Measurements from ENCODE around the gene VIT.
"Not testable (repeated sequence)": the region's sequence is repeated elsewhere in the genome, so short reads cannot be mapped to it uniquely, and the experiment has no call there.

VIT gene

GRCh38 chr2:36676364-36676763, 20.1 kb upstream of the VIT start:
- in situ Hi-C loops (cut with MboI; ENCODE audit: low sequenced_read_pairs), result no loop called here

- in situ Hi-C loops (cut with MboI; ENCODE audit: low sequenced_read_pairs), result no loop called here
These were observed 19.1 kb upstream of the VIT start for GRCh38 chr2:36677386-36677785.

DNA sequence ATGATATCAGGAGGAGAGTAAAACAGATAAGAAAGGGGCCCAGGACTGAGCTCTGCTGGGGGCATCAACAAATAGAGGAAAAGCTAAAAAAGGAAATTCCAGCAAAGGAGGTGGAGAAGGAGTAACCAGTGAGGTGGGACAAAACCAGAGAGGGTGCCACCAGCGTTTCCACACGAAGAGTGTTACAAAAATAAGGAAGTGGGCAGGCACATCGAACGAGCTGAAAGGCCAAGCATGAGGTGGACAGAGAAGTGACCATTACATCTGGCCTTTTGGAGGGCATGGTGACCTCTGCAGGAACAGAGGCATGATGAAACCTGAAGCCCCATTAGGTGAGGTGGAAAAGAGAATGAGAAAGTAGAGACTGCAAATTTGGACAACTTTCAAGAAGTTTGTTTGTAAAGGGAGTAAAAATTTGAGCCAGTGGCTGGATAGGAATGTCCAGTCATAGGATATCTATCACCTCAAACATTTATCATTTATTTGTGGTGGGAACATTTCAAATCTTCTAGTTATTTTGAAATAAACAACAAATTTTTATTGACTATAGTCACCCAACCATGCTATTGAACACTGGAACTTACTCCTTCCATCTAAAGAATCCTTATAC, 18.4 kb upstream of the VIT start:
- in situ Hi-C loops (cut with MboI; ENCODE audit: low sequenced_read_pairs), result no loop called here

GRCh38 chr2:36678856-36679255, 17.7 kb upstream of the VIT start:
- in situ Hi-C loops (cut with MboI; ENCODE audit: low sequenced_read_pairs), result no loop called here

GRCh38 chr2:36680012-36680411, 16.5 kb upstream of the VIT start:
- in situ Hi-C loops (cut with MboI; ENCODE audit: low sequenced_read_pairs), result no loop called here

- in situ Hi-C loops (cut with MboI; ENCODE audit: low sequenced_read_pairs), result no loop called here
These were observed 13.9 kb upstream of the VIT start for GRCh38 chr2:36682562-36682961.

DNA sequence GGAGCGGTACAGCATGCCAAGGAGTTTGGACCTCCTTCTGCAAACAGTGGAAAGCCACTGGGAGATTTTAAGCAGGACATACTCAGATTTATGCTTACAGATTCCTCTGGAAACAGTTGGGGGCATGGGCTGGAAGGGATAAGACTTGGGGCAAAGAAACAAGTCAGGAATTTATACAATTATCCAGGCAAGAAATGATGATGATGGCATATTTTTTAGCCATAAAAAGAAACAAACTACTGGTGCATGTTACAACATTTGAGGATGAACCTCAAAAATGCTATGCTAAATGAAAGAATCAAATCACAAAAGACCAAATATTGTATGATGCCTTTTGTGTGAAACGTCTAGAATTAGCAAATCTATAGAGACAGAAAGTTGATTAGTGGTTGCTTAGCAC, 13.5 kb upstream of the VIT start:
- in situ Hi-C loops (cut with MboI; ENCODE audit: low sequenced_read_pairs), result no loop called here

DNA sequence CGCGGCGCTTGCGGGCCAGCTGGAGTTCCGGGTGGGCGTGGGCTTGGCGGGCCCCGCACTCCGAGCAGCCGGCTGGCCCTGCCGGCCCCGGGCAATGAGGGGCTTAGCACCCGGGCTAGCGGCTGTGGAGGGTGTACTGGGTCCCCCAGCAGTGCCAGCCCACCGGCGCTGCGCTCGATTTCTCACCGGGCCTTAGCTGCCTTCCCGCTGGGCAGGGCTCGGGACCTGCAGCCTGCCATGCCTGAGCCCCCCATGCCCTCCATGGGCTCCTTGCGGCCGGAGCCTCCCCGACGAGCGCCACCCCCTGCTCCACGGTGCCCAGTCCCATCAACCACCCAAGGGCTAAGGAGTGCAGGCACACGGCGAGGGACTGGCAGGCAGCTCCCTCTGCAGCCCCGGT, 8.2 kb upstream of the VIT start:
- in situ Hi-C loops (cut with MboI; ENCODE audit: low sequenced_read_pairs), result not testable (repeated sequence)

DNA sequence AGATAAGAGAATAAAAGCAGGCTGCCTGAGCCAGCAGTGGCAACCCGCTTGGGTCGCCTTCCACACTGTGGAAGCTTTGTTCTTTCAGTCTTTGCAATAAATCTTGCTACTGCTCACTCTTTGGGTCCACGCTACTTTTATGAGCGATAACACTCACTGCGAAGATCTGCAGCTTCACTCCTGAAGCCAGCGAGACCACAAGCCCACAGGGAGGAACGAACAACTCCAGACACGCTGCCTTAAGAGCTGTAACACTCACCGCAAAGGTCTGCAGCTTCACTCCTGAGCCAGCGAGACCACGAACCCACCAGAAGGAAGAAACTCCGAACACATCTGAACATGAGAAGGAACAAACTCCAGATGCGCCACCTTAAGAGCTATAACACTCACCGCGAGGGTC, 7.5 kb upstream of the VIT start:
- in situ Hi-C loops (cut with MboI; ENCODE audit: low sequenced_read_pairs), result not testable (repeated sequence)

DNA sequence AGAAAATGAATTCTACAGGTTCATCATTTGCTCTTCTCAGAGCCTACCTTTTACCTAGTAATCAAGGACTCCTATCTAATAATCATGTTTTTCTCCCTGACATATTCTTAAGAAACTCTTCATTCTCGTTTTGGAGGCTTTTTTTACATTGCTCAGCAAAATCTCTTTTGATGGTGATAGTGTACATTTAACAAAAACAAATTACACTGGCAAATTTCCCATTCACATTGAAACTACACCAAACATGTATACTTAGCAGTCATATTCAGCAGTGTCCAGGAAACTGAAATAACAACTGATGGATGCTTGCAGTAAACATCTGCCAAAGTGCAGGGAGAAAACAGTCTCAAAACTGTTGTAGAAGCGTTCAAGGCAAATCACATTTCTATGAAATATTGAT, 4.4 kb upstream of the VIT start:
- in situ Hi-C loops (cut with MboI; ENCODE audit: low sequenced_read_pairs), result no loop called here

- in situ Hi-C loops (cut with MboI; ENCODE audit: low sequenced_read_pairs), result no loop called here
These were observed 2.7 kb upstream of the VIT start for GRCh38 chr2:36693825-36694224.

GRCh38 chr2:36695746-36696415, 626 bp upstream of the VIT start:
- in situ Hi-C loops (cut with MboI; ENCODE audit: low sequenced_read_pairs), result no loop called here

DNA sequence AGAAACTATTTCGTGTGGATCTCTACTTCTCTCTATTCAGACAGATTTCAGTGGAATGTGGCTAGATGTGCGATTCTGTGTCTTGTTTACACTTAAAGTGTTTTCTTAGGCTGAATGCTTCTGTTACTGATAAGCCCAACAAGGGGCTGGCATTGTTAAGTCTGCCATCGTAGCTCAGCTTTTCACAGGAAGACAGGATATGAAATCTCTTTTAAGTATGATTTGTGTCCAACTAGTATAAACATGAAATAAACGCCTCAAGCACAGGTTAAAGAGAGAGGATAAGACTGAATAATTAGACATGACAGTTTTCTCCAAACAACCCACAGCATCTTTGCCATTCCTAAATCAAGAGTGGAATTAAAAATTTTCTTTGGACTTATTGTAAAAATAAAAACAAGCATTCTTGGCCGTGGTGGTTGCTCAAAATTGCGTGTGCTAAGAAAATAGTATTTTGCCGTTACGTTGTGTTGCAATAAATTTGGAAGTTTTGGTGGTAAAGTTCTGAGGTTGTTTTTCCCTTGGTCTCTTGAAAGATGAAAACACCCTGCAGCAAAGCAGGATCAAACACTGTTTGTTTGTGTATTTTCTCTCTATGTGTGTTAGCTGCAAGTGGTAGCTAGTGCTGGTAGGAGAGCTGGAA, 1.0 kb downstream of the VIT start:
- in situ Hi-C loops (cut with MboI; ENCODE audit: low sequenced_read_pairs), result no loop called here

DNA sequence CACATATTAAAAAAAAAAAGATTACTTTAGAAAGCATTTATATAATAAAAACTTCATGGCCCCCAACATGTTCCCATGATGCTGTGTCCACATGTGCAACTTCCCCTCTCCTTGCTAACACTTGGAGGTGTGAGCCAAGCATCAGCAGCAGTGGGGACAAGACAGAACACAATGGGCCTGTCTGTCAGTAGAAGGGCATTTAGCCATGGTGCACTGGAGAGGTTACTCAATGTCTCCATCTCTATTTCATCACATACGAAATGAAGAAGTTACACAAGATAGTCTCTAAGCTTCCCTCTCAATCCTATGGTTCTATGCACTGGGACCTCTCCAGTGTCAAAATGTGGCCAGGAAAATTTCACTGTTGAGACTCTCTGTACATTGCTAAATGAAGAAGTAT, 2.5 kb downstream of the VIT start:
- in situ Hi-C loops (cut with MboI; ENCODE audit: low sequenced_read_pairs), result no loop called here

- in situ Hi-C loops (cut with MboI; ENCODE audit: low sequenced_read_pairs), result no loop called here
These were observed 3.8 kb downstream of the VIT start for GRCh38 chr2:36700311-36700710.

DNA sequence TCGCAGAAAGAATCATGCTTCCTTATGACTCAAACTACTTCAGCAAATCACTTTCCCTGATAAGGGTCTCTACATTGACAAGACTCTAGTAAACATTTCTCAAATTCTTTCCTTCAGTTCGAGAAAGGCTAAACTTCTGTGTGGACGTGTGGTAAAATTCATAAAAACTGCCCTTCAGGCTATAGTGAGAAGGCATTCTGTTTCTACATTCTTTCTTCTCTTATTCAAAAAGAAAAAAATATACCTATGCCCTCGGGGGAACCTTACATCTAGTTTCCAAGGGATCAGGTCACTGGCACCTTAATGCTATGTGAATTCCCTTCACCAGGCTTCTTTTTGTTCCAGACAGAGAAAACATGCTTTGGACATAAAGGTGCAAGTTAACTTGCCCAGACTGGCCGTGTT, 4.9 kb downstream of the VIT start:
- in situ Hi-C loops (cut with MboI; ENCODE audit: low sequenced_read_pairs), result no loop called here

DNA sequence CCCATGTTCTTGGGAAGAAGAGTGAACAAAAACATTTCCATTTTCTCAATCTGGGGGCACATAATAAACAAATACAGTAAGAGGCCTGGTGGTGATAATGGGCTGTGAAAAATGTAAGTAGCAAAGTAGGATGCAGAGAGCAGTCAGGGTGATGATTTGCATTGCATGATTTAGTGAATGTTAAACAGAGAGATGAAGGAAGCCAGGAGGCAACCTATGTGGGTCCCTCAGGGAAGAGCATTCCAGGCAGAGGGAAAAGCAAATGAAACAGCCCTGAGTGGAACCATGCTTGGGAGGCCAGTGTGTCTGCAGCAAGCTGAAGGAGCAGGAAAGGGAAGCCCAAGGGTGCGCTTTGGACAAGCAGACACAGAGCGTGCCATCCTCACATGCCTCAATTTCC, 5.4 kb downstream of the VIT start:
- in situ Hi-C loops (cut with MboI; ENCODE audit: low sequenced_read_pairs), result no loop called here

DNA sequence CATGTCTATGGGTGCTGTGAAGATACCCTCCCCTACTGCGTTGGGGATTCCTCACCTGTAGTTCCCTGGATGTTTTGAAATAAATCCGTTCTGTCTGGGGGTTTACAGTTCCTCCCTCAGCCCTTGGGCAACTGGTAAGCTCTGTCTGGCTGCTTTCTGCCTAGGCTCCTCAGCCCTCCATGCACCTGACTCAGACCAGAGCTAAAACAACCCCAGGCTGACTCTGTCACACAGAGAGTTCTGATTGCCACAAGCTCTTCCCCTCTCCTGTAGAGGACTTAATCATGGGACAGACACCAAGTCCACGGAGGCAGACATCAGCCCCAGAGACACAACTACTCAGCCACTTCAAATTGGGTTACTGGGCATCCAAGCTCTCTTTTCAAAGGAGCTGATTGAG, 6.3 kb downstream of the VIT start:
- in situ Hi-C loops (cut with MboI; ENCODE audit: low sequenced_read_pairs), result no loop called here

- in situ Hi-C loops (cut with MboI; ENCODE audit: low sequenced_read_pairs), result no loop called here
These were observed 8.1 kb downstream of the VIT start for GRCh38 chr2:36704475-36705150.

DNA sequence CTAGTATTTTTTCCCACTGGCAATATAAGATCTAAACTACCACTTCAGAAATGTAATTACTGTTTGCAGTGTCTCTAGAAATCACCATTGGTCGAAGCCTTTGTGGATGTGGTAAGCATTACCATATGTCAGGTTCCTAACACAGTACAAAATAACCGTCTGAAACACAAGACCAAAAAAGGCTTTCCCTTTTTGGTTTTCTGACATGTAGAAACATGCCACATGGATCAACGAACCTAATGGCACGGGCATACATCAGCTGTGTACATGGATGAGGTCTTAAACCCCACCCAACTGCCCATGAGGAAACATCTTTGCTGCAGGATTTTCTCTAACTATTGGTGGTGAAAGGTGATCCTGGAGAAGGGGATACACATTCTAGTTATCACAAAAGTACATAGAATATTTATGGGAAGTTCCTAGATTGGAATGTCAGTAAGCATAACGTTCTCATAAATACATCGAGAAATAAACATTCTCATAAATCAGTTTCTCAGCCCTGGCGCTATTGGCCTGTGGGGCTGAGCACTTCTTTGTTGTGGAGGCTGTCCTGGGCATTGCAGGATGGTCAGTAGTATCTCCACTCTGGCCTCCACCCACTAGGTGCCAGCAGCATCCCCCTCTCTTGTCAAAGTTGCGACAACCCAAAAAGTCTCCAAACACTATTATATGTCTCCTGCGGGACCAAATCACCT, 9.0 kb downstream of the VIT start:
- in situ Hi-C loops (cut with MboI; ENCODE audit: low sequenced_read_pairs), result no loop called here

Measured in HL-60/S4 (cell line).